Measurements from ENCODE around the gene ZNF710.

Gene ZNF710

DNA sequence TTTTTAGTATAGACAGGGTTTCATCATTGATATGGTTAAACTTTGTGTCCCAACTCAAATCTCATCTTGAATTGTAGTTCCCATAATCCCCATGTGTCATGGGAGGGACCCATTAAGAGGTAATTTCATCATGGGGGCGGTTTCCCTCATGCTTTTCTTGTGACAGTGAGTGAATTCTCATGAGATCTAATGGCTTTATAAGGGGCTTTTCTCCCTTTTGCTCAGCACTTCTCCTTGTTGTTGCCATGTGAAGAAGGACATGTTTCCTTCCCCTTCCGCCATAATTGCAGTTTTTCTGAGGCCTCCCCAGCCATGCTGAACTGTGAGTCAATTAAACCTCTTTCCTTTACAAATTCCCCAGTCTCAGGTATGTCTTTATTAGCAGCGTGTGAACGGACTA is 20.2 kb upstream of the ZNF710 start:
- TF ChIP-seq, protein P1, sequence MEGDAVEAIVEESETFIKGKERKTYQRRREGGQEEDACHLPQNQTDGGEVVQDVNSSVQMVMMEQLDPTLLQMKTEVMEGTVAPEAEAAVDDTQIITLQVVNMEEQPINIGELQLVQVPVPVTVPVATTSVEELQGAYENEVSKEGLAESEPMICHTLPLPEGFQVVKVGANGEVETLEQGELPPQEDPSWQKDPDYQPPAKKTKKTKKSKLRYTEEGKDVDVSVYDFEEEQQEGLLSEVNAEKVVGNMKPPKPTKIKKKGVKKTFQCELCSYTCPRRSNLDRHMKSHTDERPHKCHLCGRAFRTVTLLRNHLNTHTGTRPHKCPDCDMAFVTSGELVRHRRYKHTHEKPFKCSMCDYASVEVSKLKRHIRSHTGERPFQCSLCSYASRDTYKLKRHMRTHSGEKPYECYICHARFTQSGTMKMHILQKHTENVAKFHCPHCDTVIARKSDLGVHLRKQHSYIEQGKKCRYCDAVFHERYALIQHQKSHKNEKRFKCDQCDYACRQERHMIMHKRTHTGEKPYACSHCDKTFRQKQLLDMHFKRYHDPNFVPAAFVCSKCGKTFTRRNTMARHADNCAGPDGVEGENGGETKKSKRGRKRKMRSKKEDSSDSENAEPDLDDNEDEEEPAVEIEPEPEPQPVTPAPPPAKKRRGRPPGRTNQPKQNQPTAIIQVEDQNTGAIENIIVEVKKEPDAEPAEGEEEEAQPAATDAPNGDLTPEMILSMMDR (conservative IDR thresholded peaks at IDR 0.05; ENCODE audit: low read depth, low read length): no peak
- no peak for DNase-seq (ENCODE audit: low read depth)
- H3K4me3 ChIP-seq (ENCODE audit: low read depth, low read length): no peak overlapping the region

DNA sequence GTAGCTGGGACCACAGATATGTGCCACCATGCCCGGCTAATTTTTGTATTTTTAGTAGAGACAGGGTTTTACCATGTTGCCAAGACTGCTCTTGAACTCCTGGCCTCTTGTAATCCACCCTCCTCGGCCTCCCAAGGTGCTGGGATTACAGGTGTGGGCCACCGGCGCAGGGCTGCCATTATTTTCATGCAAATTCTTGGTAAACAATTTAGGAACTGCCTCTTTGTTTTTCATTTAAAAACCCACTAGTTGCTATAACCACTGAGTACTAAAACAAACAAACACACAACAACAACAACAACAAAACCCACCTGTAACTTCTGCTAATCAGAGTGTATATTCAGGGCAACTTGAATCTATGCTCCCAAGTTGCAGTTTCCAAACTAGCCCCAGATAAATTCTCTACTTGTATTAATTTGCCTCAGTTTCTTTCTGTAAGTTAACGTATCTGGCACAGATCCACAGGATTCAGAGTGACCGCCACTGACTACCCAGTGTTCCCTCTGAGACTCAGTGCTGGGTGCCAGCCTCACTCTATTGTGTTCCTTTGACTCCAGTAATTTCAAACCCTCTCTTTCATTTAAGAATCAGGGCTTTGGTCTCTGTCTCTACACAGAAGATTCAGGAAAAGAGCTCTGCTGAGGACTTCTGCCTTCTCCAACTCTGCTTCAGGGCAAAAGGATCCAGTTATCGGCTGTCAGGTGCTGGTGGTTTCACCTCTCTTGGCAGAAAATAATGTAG is 18.6 kb upstream of the ZNF710 start:
- TF ChIP-seq, protein P1 (conservative IDR thresholded peaks at IDR 0.05; ENCODE audit: low read depth, low read length): no peak
- DNase-seq (ENCODE audit: low read depth): no peak
- H3K4me3 ChIP-seq (ENCODE audit: low read depth, low read length): no peak overlapping the region

DNA sequence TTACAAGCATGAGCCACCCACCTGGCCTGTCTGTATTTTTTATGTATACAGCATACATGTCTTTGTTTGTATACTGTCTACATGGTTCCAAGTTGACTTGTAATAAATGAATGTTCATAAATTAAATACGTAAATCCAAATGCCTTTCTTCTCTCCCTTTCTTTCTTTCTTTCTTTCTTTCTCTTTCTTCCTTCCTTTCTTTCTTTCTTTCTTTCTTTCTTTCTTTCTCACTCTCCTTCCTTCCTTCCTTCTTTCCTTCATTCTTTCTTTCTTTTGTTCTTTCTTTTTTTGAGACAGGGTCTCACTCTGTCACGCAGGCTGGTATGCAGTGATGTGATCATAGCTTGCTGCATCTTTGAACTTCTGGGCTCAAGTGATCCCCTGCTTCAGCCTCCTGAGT is 17.1 kb upstream of the ZNF710 start:
- DNase-seq (ENCODE audit: low read depth): no peak
- no peak overlapping the region for H3K4me3 ChIP-seq (ENCODE audit: low read depth, low read length)
- TF ChIP-seq, protein P1 (conservative IDR thresholded peaks at IDR 0.05; ENCODE audit: low read depth, low read length): no peak

DNA sequence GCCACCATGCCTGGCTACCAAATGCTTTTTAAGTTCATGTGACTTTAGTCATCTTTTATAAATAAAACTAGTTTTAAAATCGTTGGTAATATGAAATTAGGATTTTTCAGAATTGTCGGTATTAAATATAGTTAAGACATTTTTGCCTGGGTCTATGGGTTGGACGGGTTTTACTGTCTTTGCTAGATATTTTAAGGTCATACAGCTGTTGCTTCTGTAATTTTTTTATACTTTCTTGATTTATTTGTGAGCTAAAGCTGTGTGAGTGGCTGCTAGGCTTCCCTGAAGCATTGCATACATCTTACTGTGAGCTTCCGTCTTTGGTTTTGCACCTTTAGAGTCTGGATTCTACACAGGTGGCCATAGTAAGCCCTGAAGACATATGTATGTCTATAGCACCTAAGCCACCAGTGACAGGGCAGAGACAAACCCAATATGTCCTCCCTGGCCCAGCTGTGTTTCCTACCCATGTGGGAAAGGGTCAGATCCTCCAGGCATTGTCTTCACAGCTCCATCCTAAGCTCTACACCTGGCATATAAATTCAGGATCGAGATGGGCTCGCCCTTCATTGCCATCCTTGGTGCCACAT is 16.6 kb upstream of the ZNF710 start:
- TF ChIP-seq, protein P1 (conservative IDR thresholded peaks at IDR 0.05; ENCODE audit: low read depth, low read length): no peak
- H3K4me3 ChIP-seq (ENCODE audit: low read depth, low read length): no peak overlapping the region
- no peak for DNase-seq (ENCODE audit: low read depth)

DNA sequence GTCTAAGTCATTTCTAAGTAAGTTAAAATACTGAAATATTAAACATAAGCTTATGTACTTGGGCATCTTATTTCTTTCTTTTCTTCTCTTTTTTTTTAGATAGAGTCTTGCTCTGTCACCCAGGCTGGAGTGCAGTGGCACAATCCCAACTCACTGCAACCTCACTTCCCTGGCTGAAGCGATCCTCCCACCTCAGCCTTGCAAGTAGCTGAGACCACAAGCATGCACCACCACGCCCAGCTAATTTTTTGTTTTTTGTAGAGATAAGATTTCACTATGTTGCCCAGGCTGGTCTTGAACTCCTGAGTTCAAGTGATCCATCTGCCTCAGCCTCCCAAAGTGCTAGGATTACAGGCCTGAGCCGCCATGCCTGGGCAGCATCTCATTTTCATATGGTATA is 16.0 kb upstream of the ZNF710 start:
- TF ChIP-seq, protein P1 (conservative IDR thresholded peaks at IDR 0.05; ENCODE audit: low read depth, low read length): no peak
- no peak overlapping the region for H3K4me3 ChIP-seq (ENCODE audit: low read depth, low read length)
- DNase-seq (ENCODE audit: low read depth): no peak

DNA sequence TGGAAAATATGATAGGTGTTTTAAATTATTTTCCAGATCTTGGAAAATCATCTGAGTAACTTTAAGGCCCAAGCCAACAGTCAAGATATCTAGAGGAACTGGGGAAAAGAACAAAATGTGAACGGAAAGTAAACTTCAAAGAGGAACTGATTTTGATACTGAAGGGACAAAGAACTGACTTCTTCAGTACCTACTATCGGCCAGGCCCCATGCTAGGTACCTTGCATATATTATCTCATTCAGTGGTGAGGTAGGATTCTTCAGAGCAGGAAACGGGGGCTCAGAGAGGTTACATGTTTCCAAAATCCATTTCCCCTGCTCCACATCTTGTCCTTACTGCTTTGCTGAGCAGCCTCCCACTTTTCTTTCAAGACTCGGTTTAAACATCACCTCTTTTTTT is 9.8 kb upstream of the ZNF710 start:
- no peak overlapping the region for H3K4me3 ChIP-seq (ENCODE audit: low read depth, low read length)
- DNase-seq (ENCODE audit: low read depth): no peak
- TF ChIP-seq, protein P1 (conservative IDR thresholded peaks at IDR 0.05; ENCODE audit: low read depth, low read length): no peak

DNA sequence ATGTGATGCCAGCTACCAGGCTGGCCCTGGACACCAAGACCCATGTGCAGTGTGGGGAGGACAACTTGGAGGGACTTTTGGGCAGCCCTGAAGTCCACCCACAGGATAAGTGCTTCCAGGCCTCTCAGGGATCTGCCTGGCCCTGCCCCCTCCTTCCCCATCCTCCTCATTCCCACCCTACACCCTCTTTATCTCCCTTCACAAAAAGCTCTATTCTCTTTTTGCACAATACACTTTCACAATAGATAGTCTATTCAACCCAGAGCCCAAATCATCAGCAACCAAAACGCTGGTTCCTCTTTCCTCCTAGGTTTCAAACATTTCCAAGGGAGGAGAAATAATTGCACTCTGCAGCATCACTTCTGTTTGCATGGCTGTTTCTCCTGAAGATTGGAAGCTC is 7.8 kb upstream of the ZNF710 start:
- DNase-seq (ENCODE audit: low read depth): no peak
- H3K4me3 ChIP-seq (ENCODE audit: low read depth, low read length): no peak overlapping the region
- TF ChIP-seq, protein P1 (conservative IDR thresholded peaks at IDR 0.05; ENCODE audit: low read depth, low read length): no peak
